ENCODE measurements around the gene ZFHX3.
A peak's percentile ranks its signal among the peaks of the same experiment; 100 is the strongest.

ZFHX3 gene

DNA sequence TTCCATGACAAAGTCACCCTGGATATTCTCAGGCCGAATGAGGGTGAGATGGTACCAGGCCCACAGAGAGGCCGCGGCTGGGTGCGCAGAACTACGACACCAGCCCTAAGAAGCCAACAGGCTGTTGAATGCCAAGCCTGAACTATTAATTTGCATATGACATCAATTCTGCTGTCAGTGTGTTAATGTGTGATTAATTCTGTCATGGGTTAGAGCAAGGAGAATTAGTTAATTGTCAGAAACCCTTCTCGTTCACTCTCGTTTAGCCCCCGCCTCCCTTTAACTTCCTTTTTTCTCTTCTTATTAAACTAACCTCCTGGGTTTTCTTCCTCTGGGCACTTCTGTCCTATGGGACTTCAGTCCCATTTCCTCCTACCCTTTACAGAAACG lies 123.4 kb downstream of the ZFHX3 start:
- DNase-seq: no peak

DNA sequence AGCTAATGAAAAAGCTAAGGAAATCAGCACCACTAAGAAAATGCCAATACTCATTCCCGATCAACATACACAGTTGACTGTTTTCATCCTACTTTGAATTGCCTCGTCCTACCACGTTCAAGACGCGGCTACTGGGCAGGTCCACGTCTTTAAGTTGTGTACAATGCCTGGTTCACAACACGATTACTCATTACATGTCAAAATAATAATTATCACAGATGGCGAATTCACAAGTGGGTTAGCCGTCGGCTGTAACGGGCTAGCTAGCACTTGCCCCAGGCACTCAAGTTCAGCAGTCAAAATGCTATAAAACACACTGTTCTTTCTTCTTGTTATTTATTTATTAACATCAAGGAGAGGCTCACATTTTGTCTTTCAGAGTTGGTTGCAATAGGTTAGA lies 124.2 kb downstream of the ZFHX3 start:
- DNase-seq: no peak

DNA sequence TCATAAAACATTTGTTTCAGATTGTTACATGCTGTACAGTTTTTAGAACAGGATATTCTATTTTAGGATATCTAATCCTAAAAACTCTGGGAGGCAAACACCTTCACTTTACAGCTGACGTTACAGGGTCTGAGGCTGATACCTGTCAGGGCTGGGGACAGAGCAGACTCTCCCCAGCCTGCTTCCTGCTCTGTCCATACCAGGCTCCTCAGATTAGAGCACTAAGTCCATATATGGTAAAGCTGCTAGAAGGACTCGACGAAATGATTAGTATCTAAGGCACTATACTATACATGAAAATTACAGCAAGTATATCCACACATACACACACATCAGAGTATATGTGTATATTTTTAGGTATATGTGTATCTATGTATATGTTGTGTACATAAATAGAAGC lies 125.2 kb downstream of the ZFHX3 start:
- DNase-seq: no peak

DNA sequence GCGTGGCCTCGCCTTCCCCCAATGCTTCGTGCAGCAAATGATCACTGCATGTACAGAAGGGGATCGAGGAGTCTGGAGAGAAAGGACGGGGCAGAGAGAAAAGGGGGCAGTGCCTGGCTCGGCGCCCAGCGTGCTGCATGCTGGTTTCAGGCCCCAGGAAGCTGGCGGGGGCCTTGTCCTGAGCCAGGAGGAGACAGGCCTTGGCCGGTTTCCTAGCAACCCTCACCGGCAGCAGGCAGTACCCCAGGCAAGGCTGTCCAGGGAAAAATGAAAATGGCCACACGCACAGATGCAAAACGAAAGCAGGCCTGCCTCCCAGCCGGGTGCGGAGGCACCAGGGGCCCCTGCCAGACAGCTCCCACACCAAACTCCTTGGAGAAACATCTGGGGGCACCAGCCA lies 126.3 kb downstream of the ZFHX3 start:
- peak; percentile 74 for DNase-seq

DNA sequence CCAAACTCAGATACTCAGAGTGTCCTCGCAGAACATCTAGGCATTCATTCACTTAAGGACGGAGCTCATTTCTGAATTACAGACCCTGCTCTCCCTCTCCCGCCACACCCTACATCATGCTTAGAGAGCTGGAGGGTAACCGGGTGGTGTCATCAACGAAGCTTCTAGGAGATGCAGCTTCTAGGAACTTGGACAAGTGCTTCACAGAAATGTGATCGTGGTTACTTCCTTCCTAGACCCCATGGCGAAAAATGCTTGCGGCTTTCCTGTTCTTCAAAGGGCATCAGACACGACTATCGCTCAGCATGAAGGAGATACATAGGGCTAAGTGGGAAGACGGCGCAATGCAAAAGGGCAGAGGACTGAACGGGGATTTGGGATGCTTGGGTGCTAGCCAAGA lies 126.8 kb downstream of the ZFHX3 start:
- no peak for DNase-seq

DNA sequence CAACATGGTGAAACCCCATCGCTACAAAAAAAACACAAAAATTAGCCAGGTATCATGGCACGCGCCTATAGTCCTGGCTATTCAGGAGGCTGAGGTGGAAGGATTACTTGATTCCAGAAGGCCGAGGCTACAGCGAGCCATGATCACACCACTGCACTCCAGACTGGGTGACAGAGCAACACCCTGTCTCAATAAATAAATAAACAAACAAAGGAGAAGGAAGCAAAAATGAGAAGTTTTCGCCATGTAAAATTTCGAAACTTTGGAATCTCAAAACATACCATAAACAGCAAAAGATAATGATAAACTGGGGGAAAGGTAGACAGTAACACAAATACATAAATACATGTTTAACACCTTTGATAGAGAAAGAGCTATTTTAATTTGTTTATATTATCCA lies 130.9 kb downstream of the ZFHX3 start:
- DNase-seq: no peak

DNA sequence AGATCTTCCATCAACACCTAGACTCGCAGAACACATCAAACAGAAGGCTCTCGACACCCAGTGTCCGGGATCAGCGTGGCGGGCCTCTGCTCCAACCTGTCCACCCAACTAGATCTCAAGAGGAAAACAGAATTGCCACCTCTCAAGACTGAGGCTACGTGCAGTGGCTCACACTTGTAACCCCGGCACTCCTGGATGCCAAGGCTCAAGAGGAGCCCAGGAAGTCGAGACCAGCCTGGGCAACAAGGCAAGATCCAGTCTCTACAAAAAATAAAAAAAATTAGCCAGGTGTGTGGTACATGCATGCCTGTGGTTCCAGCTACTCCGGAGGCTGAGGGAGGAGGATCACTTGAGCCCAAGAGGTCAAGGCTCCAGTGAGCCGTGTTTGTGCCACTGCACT lies 132.6 kb downstream of the ZFHX3 start:
- no peak for DNase-seq

DNA sequence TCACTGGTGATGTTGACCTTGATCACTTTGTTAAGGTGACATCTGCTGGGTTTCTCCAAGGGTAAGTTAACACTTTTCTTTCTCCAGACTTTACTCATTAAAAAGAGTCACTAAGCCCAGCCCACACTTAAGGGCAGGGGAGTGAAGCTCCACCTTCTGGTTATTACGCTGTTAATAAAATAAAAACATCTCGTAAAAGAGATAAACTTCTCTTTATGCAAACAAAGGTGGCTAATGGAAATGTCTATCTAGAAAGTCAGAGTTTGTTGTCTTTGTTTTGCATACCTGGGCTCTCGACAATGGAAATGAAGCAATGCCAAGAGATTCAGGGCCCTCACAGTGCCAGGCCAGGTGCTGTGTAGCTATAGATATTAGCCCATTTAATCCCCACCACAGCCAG lies 134.4 kb downstream of the ZFHX3 start:
- no peak for DNase-seq

DNA sequence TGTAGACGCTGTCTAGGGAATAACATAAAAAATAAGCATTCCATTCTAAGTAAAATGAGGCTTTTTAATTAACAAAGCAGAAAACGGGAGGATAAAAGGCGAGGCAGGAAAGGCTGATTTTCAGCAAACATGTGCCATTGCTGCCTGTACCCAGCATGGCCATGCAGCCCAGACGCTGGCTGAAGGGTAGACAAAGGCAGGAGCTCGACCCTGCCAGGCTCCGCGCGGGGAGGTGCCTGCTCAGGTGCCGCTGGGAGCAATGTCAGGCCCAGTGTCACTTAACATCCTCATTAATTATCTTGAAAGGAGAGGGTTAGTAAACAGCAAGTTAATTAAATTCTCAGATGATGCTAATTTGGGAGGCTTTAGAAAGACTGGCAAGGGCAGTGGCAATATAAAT lies 136.0 kb downstream of the ZFHX3 start:
- no peak for DNase-seq

DNA sequence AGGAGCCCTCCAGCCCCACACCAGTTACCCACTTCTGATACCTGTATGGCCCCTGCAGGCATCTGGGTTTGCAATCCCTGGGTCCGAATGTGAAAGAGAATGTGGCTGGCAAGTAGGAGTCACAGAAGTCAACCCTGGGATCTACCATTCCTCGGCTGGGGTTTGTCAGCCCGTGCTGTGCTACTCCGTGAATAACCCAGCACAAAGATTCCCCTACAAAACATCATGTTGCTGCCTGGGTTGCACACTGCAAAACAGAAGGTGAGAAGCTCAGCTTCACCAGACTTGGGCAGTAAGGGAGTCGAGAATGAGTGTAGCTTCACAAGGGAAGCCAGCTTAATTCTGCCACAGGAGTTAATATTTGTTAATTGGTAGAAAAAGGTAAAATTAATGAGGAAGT lies 137.1 kb downstream of the ZFHX3 start:
- DNase-seq: no peak

DNA sequence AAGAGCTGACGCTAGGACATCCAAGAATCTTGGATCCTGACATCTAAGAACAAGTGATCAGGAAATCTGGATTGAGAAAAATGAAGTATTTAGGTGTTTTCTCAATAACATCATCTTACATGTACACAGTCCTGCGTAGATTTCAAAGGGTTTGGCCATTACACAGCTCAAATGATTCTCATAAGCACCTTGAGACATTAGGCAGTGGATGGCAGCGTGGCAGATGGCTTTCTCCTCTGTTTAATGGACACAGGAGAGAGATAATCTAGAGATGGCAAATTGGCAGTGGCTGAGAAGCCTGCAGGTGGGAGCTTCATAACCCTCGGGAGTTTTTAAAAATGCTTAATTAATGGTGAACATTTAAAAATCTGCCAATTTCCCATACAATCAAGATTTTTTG lies 137.5 kb downstream of the ZFHX3 start:
- DNase-seq: no peak

DNA sequence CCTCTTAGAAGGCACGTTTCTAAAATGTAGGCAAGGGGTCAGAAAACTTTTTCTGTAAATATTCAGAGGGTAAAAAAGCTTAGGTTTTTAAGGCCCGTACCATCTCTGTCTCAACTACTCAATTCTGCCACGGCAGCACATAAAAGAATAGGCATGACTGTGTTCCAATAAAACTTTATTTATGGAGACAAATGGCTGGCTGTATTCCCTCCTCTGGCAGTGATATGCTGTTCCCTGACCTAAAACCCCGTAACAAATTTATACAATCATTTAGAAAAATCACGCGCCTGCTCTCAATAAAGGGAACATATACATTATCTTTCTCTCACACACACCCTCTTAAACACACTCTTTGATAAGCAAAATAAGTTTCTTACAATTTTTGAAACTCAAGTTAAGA lies 138.7 kb downstream of the ZFHX3 start:
- no peak for DNase-seq

DNA sequence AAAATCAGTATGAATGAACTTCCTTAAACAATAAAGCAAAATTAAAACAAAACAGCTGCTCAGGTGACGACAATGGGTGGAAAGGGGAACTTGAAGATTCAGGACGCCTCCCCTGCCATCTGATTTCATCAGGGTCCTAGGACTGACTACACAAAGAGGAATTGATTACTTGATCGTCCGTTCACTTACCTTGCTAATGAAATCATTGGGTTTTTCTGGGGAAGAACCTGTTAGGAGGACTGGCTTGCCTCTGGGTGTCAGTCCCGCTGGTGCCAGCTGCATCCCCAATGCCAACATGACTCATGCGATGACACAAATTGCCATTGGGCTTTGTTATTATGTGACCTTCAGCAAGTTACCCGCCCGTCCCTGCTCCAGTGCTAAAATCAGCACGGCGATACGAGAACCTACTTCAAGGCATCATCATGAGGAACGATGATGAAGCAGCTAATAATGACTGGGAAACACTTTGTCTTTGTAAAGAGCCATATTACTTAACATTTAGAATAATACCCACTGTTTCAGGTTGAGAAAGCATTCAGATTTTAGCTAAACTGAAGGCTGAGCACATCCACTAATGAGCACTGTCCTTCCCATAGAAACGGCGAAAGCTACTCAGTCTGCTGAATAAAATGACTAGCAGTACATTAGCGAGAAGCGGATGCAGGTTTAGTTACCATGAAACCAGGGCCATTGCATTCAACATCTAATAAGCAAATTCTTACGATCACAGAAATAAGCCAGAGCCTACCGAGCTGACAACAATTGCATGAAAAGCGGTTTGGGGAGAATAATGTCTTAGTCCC lies 139.4 kb downstream of the ZFHX3 start:
- no peak for DNase-seq

DNA sequence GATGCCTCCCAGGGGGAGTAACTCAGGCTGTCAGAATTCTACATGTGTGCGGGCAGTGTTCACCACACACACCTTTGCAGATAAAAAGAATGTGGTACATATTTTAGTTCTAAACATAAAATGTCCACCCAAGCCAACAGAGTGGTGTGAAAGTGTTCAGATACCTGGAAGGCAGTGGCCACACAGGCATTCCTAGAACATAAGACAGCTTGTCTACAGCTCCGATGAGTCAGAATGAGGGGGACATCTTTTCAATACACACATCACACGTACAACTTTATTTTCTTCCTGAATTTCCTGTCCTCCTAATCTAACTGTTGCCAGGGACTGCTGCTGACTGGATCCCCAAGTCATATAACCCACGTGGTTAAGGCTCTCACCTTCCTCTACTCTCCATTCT lies 142.3 kb downstream of the ZFHX3 start:
- no peak for DNase-seq

DNA sequence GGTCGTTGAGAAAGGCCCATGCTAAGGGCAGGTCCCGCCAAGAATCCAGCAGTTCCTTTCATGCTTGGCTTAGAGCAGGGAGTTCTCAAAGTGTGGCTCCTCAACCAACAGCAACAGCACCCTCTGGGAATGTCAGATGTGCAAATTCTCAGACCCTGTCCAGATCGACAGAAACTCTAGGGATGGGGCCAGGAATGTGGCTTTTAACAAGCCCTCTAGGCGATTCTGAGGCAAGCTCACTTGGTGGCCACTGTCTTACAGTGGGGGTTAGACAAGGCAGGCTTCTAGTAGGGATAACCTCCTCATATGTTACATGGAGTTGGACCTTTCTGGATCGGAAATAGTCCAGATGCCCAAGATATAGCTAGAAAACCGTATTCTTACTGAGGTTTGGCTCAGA lies 144.8 kb downstream of the ZFHX3 start:
- no peak for DNase-seq

DNA sequence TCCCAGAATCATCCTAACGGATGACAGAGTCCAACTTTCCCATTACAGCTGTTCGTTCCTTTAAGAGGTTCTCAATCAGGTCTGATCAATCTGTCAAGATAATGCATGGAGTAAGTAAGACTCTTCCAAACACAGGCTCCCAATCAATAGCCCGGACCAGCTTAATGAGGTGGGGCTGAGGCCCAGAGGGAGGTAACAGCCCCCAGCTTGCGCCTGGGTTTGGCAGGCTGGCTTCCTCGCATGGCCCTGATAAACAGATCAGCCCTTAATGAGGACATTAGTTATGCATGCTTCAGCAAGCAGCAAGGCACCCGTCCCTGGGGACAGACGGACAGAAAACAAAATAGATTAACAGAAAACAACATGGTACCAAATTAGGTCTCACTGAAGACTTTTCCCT lies 145.7 kb downstream of the ZFHX3 start:
- no peak for DNase-seq

DNA sequence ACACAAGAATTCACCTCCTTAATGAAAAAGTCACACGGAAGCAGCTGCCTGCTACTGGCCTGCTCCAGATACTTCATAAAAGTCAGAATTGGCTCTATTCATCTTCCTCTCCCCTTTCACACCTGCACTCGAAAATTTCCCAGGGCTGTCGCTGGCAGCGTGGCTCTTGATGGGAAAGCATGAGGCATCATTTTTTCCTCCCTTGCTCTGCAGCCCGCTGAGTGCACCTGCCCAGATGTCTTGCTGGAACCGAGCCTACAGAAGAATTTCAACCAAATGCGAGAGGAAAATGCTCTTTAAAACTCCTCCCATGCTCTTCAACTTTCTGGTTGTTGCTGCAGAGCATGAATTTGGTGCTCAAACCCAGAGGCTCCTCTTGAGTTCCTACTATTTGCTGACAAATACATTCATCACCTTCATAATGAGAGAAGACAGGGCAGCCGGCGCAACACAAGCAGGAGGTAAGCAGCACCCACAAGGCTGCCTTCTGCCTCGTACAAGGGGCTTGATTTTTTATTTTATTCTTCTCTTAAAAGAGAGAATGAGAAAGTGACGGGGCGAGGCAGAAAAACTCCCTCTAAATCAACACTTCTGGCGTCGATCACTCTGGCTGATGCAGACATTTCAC lies 146.8 kb downstream of the ZFHX3 start:
- no peak for DNase-seq

DNA sequence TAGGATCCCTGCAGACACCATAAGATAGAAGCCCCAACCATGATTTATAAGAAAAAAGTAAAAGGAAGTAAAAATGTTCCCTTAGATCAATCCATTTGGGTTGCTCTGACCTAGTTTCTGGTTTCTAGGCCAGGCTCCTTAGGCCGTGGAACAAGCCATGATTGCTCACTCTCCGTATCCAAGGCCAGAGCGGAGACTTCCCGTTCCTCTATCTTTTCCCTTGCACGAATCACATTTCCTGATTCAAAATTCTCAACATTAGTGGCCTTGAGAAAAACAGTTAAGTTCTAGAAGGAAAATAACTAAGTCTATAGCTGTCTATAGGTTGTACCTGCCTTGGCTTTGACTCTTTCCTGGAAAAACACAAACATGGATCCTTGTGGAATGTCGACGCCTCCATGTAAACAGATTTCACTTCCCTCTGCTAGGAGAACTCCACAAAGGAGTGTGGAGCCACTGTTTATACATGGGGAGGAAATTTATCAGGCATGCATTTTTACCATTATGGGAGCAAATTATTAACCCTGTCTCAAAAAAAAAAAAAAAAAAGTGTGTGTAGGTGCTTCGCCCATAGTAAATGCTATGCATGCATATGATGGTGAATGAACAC lies 149.6 kb downstream of the ZFHX3 start:
- DNase-seq: no peak

DNA sequence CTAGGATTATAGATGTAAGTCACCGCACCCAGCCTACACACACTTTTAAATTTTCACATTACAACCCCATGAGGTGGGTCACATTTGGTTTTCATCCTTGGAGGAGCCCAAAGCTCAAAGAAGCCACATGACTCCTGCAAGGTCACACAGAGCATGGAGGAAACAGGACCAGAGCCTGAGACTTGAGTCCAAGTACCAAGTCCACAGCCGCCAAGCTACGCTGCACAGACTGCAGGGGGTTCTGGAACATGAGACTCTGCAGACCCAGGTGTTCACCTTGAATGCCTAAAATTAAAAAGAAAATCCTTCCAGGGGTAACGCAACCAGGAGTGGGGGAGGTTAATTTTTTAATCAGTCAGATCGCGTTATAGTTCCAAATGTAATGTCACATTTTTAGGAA lies 150.2 kb downstream of the ZFHX3 start:
- DNase-seq: no peak

DNA sequence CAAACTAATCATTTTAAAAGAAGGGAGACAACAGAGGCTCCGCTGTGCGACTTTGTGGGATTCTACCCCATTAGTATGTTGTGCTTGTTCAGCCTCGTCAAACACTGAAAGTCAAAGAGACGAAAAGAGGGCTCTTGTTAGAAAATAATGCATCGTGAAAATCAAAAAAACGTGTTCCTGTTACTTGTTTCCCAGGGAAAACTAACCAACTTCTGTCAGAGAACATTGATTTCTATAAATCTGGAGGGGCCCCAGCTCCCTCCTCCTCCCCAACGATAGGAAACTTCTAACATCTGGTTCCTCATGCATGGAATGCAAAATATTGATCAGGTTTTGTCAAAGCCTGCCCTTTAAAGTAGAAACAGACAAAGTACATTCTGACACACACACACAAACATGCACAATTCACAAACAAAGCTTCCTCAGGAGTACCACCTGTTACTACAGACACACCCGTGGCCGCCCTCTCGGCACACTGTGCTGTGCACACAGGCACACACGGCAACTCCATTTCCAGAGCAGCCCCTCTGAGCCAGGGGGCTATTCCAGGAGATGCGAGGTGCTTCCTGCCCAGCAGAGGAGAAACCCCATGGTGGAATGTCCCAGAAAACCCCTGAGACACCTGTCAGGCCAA lies 151.3 kb downstream of the ZFHX3 start:
- no peak for DNase-seq

DNA sequence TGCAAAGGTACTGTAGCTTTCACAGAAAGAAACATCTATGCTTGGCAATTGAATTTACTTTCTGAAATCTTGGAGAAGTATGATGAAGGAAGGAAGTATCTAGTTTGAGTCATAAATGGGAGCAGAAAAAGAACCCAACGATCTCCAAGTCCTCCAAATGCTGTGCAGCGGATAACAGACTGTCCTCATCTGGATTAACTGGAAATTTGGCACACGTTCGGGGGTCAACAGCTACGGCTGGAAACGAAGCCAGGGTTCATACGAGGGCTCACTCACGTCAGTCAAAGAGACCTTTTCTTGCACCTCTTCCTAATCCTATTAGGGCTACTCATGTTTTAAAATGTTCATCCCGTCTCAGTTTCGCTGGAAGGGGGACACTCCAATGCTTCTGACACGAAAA lies 152.0 kb downstream of the ZFHX3 start:
- DNase-seq: no peak

DNA sequence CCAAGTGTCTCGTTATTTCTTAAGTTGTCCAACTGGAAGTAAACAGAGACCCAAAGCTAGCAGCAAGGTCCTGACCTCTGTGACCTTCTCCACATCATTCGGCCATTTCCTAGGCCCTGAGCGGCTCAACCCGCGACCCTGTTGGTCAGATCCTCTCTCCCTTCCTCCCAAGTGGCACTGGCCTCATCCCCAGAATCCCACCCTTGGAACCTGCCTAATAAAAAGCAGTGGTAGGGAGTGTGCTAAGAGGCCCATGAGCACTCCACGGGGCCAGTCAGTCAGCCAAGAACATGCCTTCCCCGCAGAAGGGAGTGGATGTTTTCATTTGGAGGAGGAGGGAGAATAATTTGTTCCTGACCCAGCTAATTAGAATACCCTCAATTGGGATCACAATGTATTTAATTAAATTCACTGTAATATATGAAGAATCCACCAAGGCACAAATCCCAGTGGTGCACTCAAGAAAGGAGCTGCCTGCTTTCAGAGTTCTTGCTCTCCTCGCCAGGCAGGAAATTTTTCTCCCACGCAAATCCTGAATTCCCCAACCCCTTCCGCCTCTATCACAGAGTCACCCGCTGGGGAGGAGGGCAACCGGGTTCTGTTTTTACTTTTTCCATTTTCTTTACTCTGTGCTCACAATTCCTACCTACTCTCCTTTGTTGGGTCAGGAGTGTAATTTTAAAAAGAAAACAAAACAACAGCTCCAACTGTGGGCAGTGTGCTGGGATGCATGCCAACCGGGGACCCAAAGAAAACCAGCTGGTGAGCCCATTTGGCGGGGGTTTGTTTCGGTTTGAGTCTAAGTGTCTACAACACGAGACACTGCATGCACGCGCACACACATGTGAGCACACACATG lies 153.4 kb downstream of the ZFHX3 start:
- no peak for DNase-seq

Measured in NCI-H345 (cell line).